CD4-positive, alpha-beta T cell (primary cell): ENCODE data around the gene MAB21L1. TPM values are rescaled to one million over a fixed set of nuclear protein-coding genes. Genes with fewer than 3 reads are reported as not detected.

Experiments
- ATAC-seq: fragments of 200-7000 bp; cut with Tn5 transposase; one replicate; pipeline ENCODE4 v1.10.0; 2022; ENCODE audit warnings: mild to moderate bottlenecking; ENCODE audit not compliant: poor library complexity
- CTCF ChIA-PET: fragments of 350-600 bp; sonication (Branson Sonifier 250); formaldehyde crosslinking; loops from one replicate; lab custom pipeline; 2021; ENCODE audit warnings: antibody characterized with exemption, inconsistent platforms; lab: Charles Lee
- POLR2A ChIA-PET: fragments of 350-600 bp; sonication (Branson Sonifier 250); formaldehyde crosslinking; loops from one replicate; lab custom pipeline; 2021; ENCODE audit warnings: antibody characterized with exemption, inconsistent platforms; lab: Charles Lee
- DNase-seq, 14 experiments: peaks; one replicate each; pipeline ENCODE4 v3.0.0-alpha.2; 2013 to 2020; ENCODE audit warnings: mixed read lengths in 2 of 14
- H3K27ac ChIP-seq, 2 donors: one replicate each; pipeline versions ENCODE4 v1.5.1 to v1.7.0; 2013; ENCODE audit warnings: low read length in 2 of 2, low read depth in 1 of 2, mild to moderate bottlenecking in 1 of 2
- H3K27me3 ChIP-seq, 2 experiments: 1 replicate in 1 of 2; 2 replicates in 1 of 2; pipeline versions ENCODE4 v1.6.1 to v1.7.0; 2013; ENCODE audit warnings: low read length in 2 of 2, control low read depth in 1 of 2, mild to moderate bottlenecking in 1 of 2, moderate library complexity in 1 of 2; ENCODE audit not compliant: insufficient read depth in 2 of 2, control insufficient read depth in 1 of 2
- H3K36me3 ChIP-seq: one replicate; pipeline ENCODE4 v1.6.1; 2013; ENCODE audit warnings: low read length, control low read depth; ENCODE audit not compliant: insufficient read depth
- H3K4me1 ChIP-seq: one replicate; pipeline ENCODE4 v1.6.1; 2013; ENCODE audit warnings: low read length, control low read depth; ENCODE audit not compliant: insufficient read depth
- H3K4me3 ChIP-seq: one replicate; pipeline ENCODE4 v1.5.1; 2013; ENCODE audit warnings: mild to moderate bottlenecking, low read length, moderate library complexity
- H3K9me3 ChIP-seq, 2 experiments: 1 replicate in 1 of 2; 2 replicates in 1 of 2; pipeline versions ENCODE4 v1.6.1 to v1.7.0; 2013; ENCODE audit warnings: low read length in 2 of 2, mild to moderate bottlenecking in 2 of 2, control low read depth in 1 of 2, moderate library complexity in 1 of 2; ENCODE audit not compliant: control insufficient read depth in 1 of 2, insufficient read depth in 1 of 2
- H3K27ac Mint-ChIP-seq: one replicate; pipeline ENCODE4 v1.8.0; 2020; ENCODE audit warnings: mixed read lengths
- H3K27me3 Mint-ChIP-seq: one replicate; pipeline ENCODE4 v1.8.0; 2021; ENCODE audit warnings: mixed read lengths
- H3K36me3 Mint-ChIP-seq: one replicate; pipeline ENCODE4 v1.8.0; 2021; ENCODE audit warnings: low read depth, mixed read lengths
- H3K4me1 Mint-ChIP-seq: one replicate; pipeline ENCODE4 v1.8.0; 2021; ENCODE audit warnings: low read depth, mixed read lengths
- H3K4me3 Mint-ChIP-seq: one replicate; pipeline ENCODE4 v1.8.0; 2020; ENCODE audit warnings: mild to moderate bottlenecking, mixed read lengths
- H3K9me3 Mint-ChIP-seq: one replicate; pipeline ENCODE4 v1.8.0; 2020; ENCODE audit warnings: mixed read lengths
- CTCF ChIP-seq: fragments of 200-600 bp; IDR thresholded peaks from one replicate; pipeline ENCODE4 v1.8.0; 2022; ENCODE audit warnings: antibody characterized with exemption, mild to moderate bottlenecking
- intact Hi-C, 2 experiments: fragments of 100-400 bp; cut with DNase I in 1 of 2; cut with micrococcal nuclease in 1 of 2; formaldehyde crosslinking; loops; one replicate each; pipeline versions ENCODE4 v1.15.1 to v1.9.0; 2023 to 2025; cut with DNase I, micrococcal nuclease
- total RNA-seq, 174 experiments: library from RNA in 2 of 174; stranded (reverse) in 2 of 174; gene quantifications; one replicate each; pipeline ENCODE4 v1.2.3 and lab custom pipeline; 2021 to 2026

Gene MAB21L1
- total RNA-seq, 2 experiments from 2014 or later: not detected

GRCh38 chr13:35448465-35448864 is 28.0 kb downstream of the MAB21L1 start:
- no peak for ATAC-seq
- DNase-seq: no peak
- H3K27me3 ChIP-seq: no peaks in the 10 kb centered on the region

More at GRCh38 chr13:35448465-35448864, 28.0 kb downstream of the MAB21L1 start:
- Mint-ChIP-seq H3K4me3 (no peak overlapping the region), H3K27me3 (no peaks in the 10 kb centered on the region), H3K9me3 (no peaks in the 10 kb centered on the region), H3K27ac (no peak overlapping the region), H3K4me1 (no peaks in the 10 kb centered on the region), H3K36me3 (no peaks in the 10 kb centered on the region)
- POLR2A ChIA-PET: no interaction called here
- H3K4me3 ChIP-seq: no peak overlapping the region
- intact Hi-C loops: no loop called here
- no peaks in the 10 kb centered on the region for H3K4me1 ChIP-seq
- no peaks in the 10 kb centered on the region for H3K36me3 ChIP-seq
- TF ChIP-seq CTCF: no peak
- H3K9me3 ChIP-seq: peaks cover 0 to 5% of the 10 kb centered on the region in 2 experiments
- CTCF ChIA-PET: no interaction called here
- H3K27ac ChIP-seq: no peak overlapping the region
